HEK293T (cell line): ENCODE measurements around the gene ZBTB38.

Experiments
- ARNT ChIP-seq: fragments of 450-650 bp; IDR thresholded peaks from 2 replicates; pipeline ENCODE4 v1.6.1; 2017; ENCODE audit warnings: mild to moderate bottlenecking
- BHLHE40 ChIP-seq: fragments of 450-650 bp; IDR thresholded peaks from 2 replicates; pipeline ENCODE4 v1.6.1; 2016; ENCODE audit warnings: mild to moderate bottlenecking, moderate library complexity, borderline replicate concordance

GRCh38 chr3:141395005-141395589 is 26.8 kb downstream of the ZBTB38 start:
- no peak for TF ChIP-seq ARNT
- TF ChIP-seq BHLHE40: no peak
